Measurements from ENCODE around the gene HIGD1A. TPM values are rescaled to one million over a fixed set of nuclear protein-coding genes. Genes with fewer than 3 reads are reported as not detected.

Gene HIGD1A
- total RNA-seq, 4 donors from 2014 or later = 52.3 to 239 (median 212) TPM

GRCh38 chr3:42850263-42850662, 46.0 kb upstream of the HIGD1A start:
- Histone ChIP-seq H3K27ac (peak overlapping the region in 1 of 4 donors; percentile 55), H3K4me1 (peaks cover 14 to 44% (median 23%) of the 10 kb centered on the region in 3 donors), H3K9me3 (no peaks in the 10 kb centered on the region), H3K36me3 (no peaks in the 10 kb centered on the region), H3K4me3 (no peak overlapping the region), H3K27me3 (no peaks in the 10 kb centered on the region)
- DNase-seq = no peak
- 80% methylated on average over 2 of the region's 3 CpGs; no CpG with 5 or more reads in 1 of the 2 donors for WGBS, 2 donors
- intact Hi-C loops (cut with DNase I) = no loop called here
- TF ChIP-seq CTCF (IDR thresholded peaks at IDR 0.05) = no peak
- TF ChIP-seq POLR2A (IDR thresholded peaks at IDR 0.05) = no peak

- DNase-seq = no peak
- Histone ChIP-seq H3K9me3 (no peaks in the 10 kb centered on the region), H3K4me3 (no peak overlapping the region), H3K27ac (peak overlapping the region in 1 of 4 donors; percentile 7), H3K27me3 (no peaks in the 10 kb centered on the region), H3K36me3 (no peaks in the 10 kb centered on the region), H3K4me1 (peaks cover 14 to 56% (median 23%) of the 10 kb centered on the region in 3 donors)
- WGBS, 2 donors = 86 to 90% methylated on average over 6 to 7 of the region's 7 CpGs
- TF ChIP-seq CTCF (IDR thresholded peaks at IDR 0.05) = no peak
- TF ChIP-seq POLR2A (IDR thresholded peaks at IDR 0.05) = no peak
- intact Hi-C loops (cut with DNase I) = no loop called here
Observed at GRCh38 chr3:42849017-42849416, 44.7 kb upstream of the HIGD1A start.

GRCh38 chr3:42847731-42848130, 43.4 kb upstream of the HIGD1A start:
- Histone ChIP-seq H3K27ac (peak overlapping the region; percentile 46 to 85 (median 78)), H3K27me3 (no peaks in the 10 kb centered on the region), H3K9me3 (no peaks in the 10 kb centered on the region), H3K36me3 (no peaks in the 10 kb centered on the region), H3K4me1 (peaks cover 14 to 62% (median 26%) of the 10 kb centered on the region in 3 donors), H3K4me3 (no peak overlapping the region)
- intact Hi-C loops (cut with DNase I) = no loop called here
- WGBS, 2 donors = 34 to 49% methylated on average over 2 to 4 of the region's 4 CpGs
- no peak for TF ChIP-seq CTCF (IDR thresholded peaks at IDR 0.05)
- DNase-seq = no peak

GRCh38 chr3:42846685-42847522, 42.6 kb upstream of the HIGD1A start:
- peak overlapping the region; percentile 46 to 85 (median 78) for H3K27ac ChIP-seq
- peaks cover 14 to 61% (median 26%) of the 10 kb centered on the region in 3 donors for H3K4me1 ChIP-seq
- no peaks in the 10 kb centered on the region for H3K36me3 ChIP-seq
- intact Hi-C loops (cut with DNase I) = no loop called here
- no peak for TF ChIP-seq POLR2A (IDR thresholded peaks at IDR 0.05)
- TF ChIP-seq CTCF (IDR thresholded peaks at IDR 0.05) = no peak
- H3K27me3 ChIP-seq = no peaks in the 10 kb centered on the region
- H3K4me3 ChIP-seq = no peak overlapping the region
- WGBS, 2 donors = 48 to 53% methylated on average over 5 of the region's 5 CpGs
- no peak for DNase-seq
- H3K9me3 ChIP-seq = no peaks in the 10 kb centered on the region

- no peak for DNase-seq
- H3K36me3 ChIP-seq = no peaks in the 10 kb centered on the region
- no peak overlapping the region for H3K4me3 ChIP-seq
- WGBS, 2 donors = 46 to 100% methylated on average over 2 to 4 of the region's 4 CpGs
- no peaks in the 10 kb centered on the region for H3K9me3 ChIP-seq
- intact Hi-C loops (cut with DNase I) = loop anchor here (5.0 kb wide), 1 partner anchor 63 kb away; no protein-coding TSS in a partner anchor
- peak overlapping the region; percentile 56 to 85 (median 78) for H3K27ac ChIP-seq
- H3K4me1 ChIP-seq = peaks cover 14 to 54% (median 26%) of the 10 kb centered on the region in 3 donors
- no peaks in the 10 kb centered on the region for H3K27me3 ChIP-seq
- TF ChIP-seq POLR2A (IDR thresholded peaks at IDR 0.05) = no peak
- TF ChIP-seq CTCF (IDR thresholded peaks at IDR 0.05) = no peak
Observed at GRCh38 chr3:42844815-42845214, 40.5 kb upstream of the HIGD1A start.

Measured in esophagus squamous epithelium (tissue), 5 donors.